GM19468 (cell line): ENCODE data around the gene BTBD17.

Experiments
- ATAC-seq: cut with Tn5 transposase; IDR thresholded peaks from one replicate; pipeline ENCODE4 v1.9.1; 2021; ENCODE audit warnings: mild to moderate bottlenecking, moderate library complexity, moderate number of reproducible peaks; ENCODE audit not compliant: unreplicated experiment; ENCODE audit errors: extremely low read depth

The BTBD17 gene

GRCh38 chr17:74340470-74341023, 21.1 kb downstream of the BTBD17 start:
- no peak for ATAC-seq

GRCh38 chr17:74339537-74340195, 22.0 kb downstream of the BTBD17 start:
- ATAC-seq, result no peak

GRCh38 chr17:74337834-74338500, 23.7 kb downstream of the BTBD17 start:
- no peak for ATAC-seq

- ATAC-seq, result no peak
Observed at GRCh38 chr17:74336307-74336706, 25.4 kb downstream of the BTBD17 start.

GRCh38 chr17:74335529-74336062, 26.1 kb downstream of the BTBD17 start:
- no peak for ATAC-seq

GRCh38 chr17:74334393-74335039, 27.2 kb downstream of the BTBD17 start:
- no peak for ATAC-seq

GRCh38 chr17:74332763-74333283, 28.8 kb downstream of the BTBD17 start:
- no peak for ATAC-seq

- no peak for ATAC-seq
Observed at GRCh38 chr17:74332017-74332650, 29.5 kb downstream of the BTBD17 start.

- no peak for ATAC-seq
Observed at GRCh38 chr17:74330446-74330845, 31.2 kb downstream of the BTBD17 start.

- ATAC-seq, result no peak
Observed at GRCh38 chr17:74329378-74329777, 32.3 kb downstream of the BTBD17 start.

- ATAC-seq, result no peak
Observed at GRCh38 chr17:74328487-74328886, 33.2 kb downstream of the BTBD17 start.

GRCh38 chr17:74326506-74326905, 35.2 kb downstream of the BTBD17 start:
- ATAC-seq, result no peak

GRCh38 chr17:74325743-74326379, 35.8 kb downstream of the BTBD17 start, which contains the start of gene KIF19:
Gene KIF19 (plus strand): TSS chr17:74326226. CDS start chr17:74326350, 124 bp downstream.
- no peak for ATAC-seq

- ATAC-seq, result no peak
Observed at GRCh38 chr17:74325376-74325742, 36.3 kb downstream of the BTBD17 start.

- ATAC-seq, result no peak
Observed at GRCh38 chr17:74324521-74324920, 37.1 kb downstream of the BTBD17 start.

GRCh38 chr17:74318391-74318790, 43.3 kb downstream of the BTBD17 start:
- no peak for ATAC-seq

- ATAC-seq, result no peak
Observed at GRCh38 chr17:74317071-74317470, 44.6 kb downstream of the BTBD17 start.

GRCh38 chr17:74316220-74316619, 45.4 kb downstream of the BTBD17 start:
- ATAC-seq, result no peak

GRCh38 chr17:74314877-74315276, 46.8 kb downstream of the BTBD17 start:
- ATAC-seq, result no peak

GRCh38 chr17:74309902-74310301, 51.8 kb downstream of the BTBD17 start:
- no peak for ATAC-seq
